HG03442 (cell line): ENCODE measurements around the gene PAPLN.

Experiments used
- ATAC-seq: cut with Tn5 transposase; IDR thresholded peaks from one replicate; pipeline ENCODE4 v1.9.1; 2021; ENCODE audit warnings: mild to moderate bottlenecking, moderate library complexity; ENCODE audit not compliant: unreplicated experiment

The PAPLN gene

GRCh38 chr14:73258845-73259611 is 21.7 kb downstream of the PAPLN start:
- ATAC-seq: no peak

- ATAC-seq: no peak
These were observed 22.5 kb downstream of the PAPLN start for GRCh38 chr14:73259837-73260236.

- no peak for ATAC-seq
These were observed 23.3 kb downstream of the PAPLN start for GRCh38 chr14:73260574-73260973.

GRCh38 chr14:73261075-73261474 is 23.8 kb downstream of the PAPLN start:
- no peak for ATAC-seq

GRCh38 chr14:73261520-73262426 is 24.5 kb downstream of the PAPLN start:
- no peak for ATAC-seq

- ATAC-seq: no peak
These were observed 25.3 kb downstream of the PAPLN start for GRCh38 chr14:73262427-73263183.

- ATAC-seq: no peak
These were observed 26.3 kb downstream of the PAPLN start for GRCh38 chr14:73263606-73264005.

- no peak for ATAC-seq
These were observed 27.0 kb downstream of the PAPLN start for GRCh38 chr14:73264080-73264884.

- no peak for ATAC-seq
These were observed 27.8 kb downstream of the PAPLN start for GRCh38 chr14:73264885-73265720.

- no peak for ATAC-seq
These were observed 28.4 kb downstream of the PAPLN start for GRCh38 chr14:73265721-73266046.

- ATAC-seq: no peak
These were observed 29.0 kb downstream of the PAPLN start for GRCh38 chr14:73266317-73266716.

GRCh38 chr14:73267474-73267873 is 30.2 kb downstream of the PAPLN start:
- ATAC-seq: no peak

GRCh38 chr14:73269729-73270531 is 32.6 kb downstream of the PAPLN start:
- no peak for ATAC-seq

GRCh38 chr14:73272393-73272792 is 35.1 kb downstream of the PAPLN start:
- no peak for ATAC-seq

GRCh38 chr14:73273799-73274198 is 36.5 kb downstream of the PAPLN start:
- no peak for ATAC-seq

- no peak for ATAC-seq
These were observed 39.5 kb downstream of the PAPLN start for GRCh38 chr14:73276836-73277235.

- ATAC-seq: no peak
These were observed 40.1 kb downstream of the PAPLN start for GRCh38 chr14:73277376-73277775.

GRCh38 chr14:73280903-73281302 is 43.6 kb downstream of the PAPLN start:
- no peak for ATAC-seq
